Cardiac muscle cell (in vitro differentiated cells and primary cell): ENCODE measurements around the gene CTU2. TPM values are rescaled to one million over a fixed set of nuclear protein-coding genes. Genes with fewer than 3 reads are reported as not detected.

Experiments used
- DNase-seq, 2 donors: peaks; one replicate each; pipeline versions ENCODE4 v3.0.0 to v3.0.0-alpha.2; 2010 to 2017; ENCODE audit warnings: low read depth in 1 of 2, low spot score in 1 of 2
- H3K27ac ChIP-seq: fragments of 200-600 bp; sonication (generic); 2 replicates; pipeline ENCODE4 v1.5.1; 2016
- H3K27me3 ChIP-seq: fragments of 200-600 bp; sonication (generic); 2 replicates; pipeline ENCODE4 v1.6.0; 2016; ENCODE audit warnings: control low read depth
- H3K36me3 ChIP-seq: fragments of 200-600 bp; sonication (generic); 2 replicates; pipeline ENCODE4 v1.5.1; 2016; ENCODE audit warnings: control low read depth
- H3K4me1 ChIP-seq: fragments of 200-600 bp; sonication (generic); 2 replicates; pipeline ENCODE4 v1.8.1; 2017; ENCODE audit warnings: low read depth, mild to moderate bottlenecking, mixed run types
- H3K4me3 ChIP-seq: fragments of 200-600 bp; sonication (generic); 2 replicates; pipeline ENCODE4 v1.5.1; 2016; ENCODE audit warnings: mild to moderate bottlenecking
- H3K9me3 ChIP-seq: fragments of 200-600 bp; sonication (generic); 2 replicates; pipeline ENCODE4 v1.5.1; 2017; ENCODE audit warnings: low read depth, mild to moderate bottlenecking, control low read depth
- CTCF ChIP-seq: IDR thresholded peaks from 2 replicates; pipeline ENCODE4 v1.5.1; 2012; ENCODE audit warnings: low read depth, mild to moderate bottlenecking, low read length
- polyA plus RNA-seq: library from polyadenylated mRNA; unstranded; fragments of >200 nt; fragmentation: Nextera tagmentation; extraction: Ambion mirVana; gene quantifications from 2 replicates; pipeline ENCODE4 v1.2.1, GENCODE V29; 2016
- total RNA-seq: library from RNA; depleted of rRNA; stranded (reverse); fragments of >200 nt; gene quantifications from 2 replicates; pipeline ENCODE4 v1.2.3, GENCODE V29; 2016

The CTU2 gene
- total and polyA plus RNA-seq, 2 experiments from 2014 or later, result 9.2 to 10.8 TPM

GRCh38 chr16:88696441-88696840 lies 9.9 kb upstream of the CTU2 start:
- no peak overlapping the region for H3K4me3 ChIP-seq

GRCh38 chr16:88697116-88697830 lies 9.0 kb upstream of the CTU2 start:
- H3K4me3 ChIP-seq, result no peak overlapping the region
- no peaks in the 10 kb centered on the region for H3K9me3 ChIP-seq
- peaks cover 7% of the 10 kb centered on the region for H3K36me3 ChIP-seq
- peaks cover 6% of the 10 kb centered on the region for H3K4me1 ChIP-seq
- H3K27ac ChIP-seq, result no peak overlapping the region
- DNase-seq, result no peak
- no peak for TF ChIP-seq CTCF
- H3K27me3 ChIP-seq, result no peaks in the 10 kb centered on the region

More at GRCh38 chr16:88696441-88696840, 9.9 kb upstream of the CTU2 start:
- TF ChIP-seq CTCF, result no peak
- Histone ChIP-seq H3K4me1 (peaks cover 6% of the 10 kb centered on the region), H3K36me3 (peaks cover 7% of the 10 kb centered on the region), H3K9me3 (no peaks in the 10 kb centered on the region), H3K27ac (no peak overlapping the region), H3K27me3 (no peaks in the 10 kb centered on the region)
- no peak for DNase-seq

- Histone ChIP-seq H3K4me3 (no peak overlapping the region), H3K36me3 (peaks cover 7% of the 10 kb centered on the region), H3K9me3 (no peaks in the 10 kb centered on the region), H3K27ac (no peak overlapping the region), H3K4me1 (peaks cover 2% of the 10 kb centered on the region), H3K27me3 (no peaks in the 10 kb centered on the region)
- DNase-seq, result peak in 1 of 2 donors; percentile 13
- peak; percentile 32 for TF ChIP-seq CTCF
Observed at GRCh38 chr16:88697831-88698615, 8.3 kb upstream of the CTU2 start.

- Histone ChIP-seq H3K9me3 (no peaks in the 10 kb centered on the region), H3K27ac (no peak overlapping the region), H3K27me3 (no peaks in the 10 kb centered on the region), H3K4me3 (no peak overlapping the region), H3K4me1 (no peaks in the 10 kb centered on the region), H3K36me3 (peaks cover 7% of the 10 kb centered on the region)
- no peak for DNase-seq
- TF ChIP-seq CTCF, result no peak
Observed at GRCh38 chr16:88698646-88699045, 7.7 kb upstream of the CTU2 start.

GRCh38 chr16:88699180-88699579 lies 7.1 kb upstream of the CTU2 start:
- H3K27ac ChIP-seq, result no peak overlapping the region
- H3K36me3 ChIP-seq, result peaks cover 7% of the 10 kb centered on the region
- no peak for TF ChIP-seq CTCF
- no peaks in the 10 kb centered on the region for H3K4me1 ChIP-seq
- no peak for DNase-seq
- H3K9me3 ChIP-seq, result no peaks in the 10 kb centered on the region
- H3K4me3 ChIP-seq, result no peak overlapping the region
- H3K27me3 ChIP-seq, result no peaks in the 10 kb centered on the region
